ENCODE results near the gene TUBG2.
"Not testable (repeated sequence)": the region's sequence is repeated elsewhere in the genome, so short reads cannot be mapped to it uniquely, and the experiment has no call there.

Gene TUBG2
- long read RNA-seq, donor 1, partial matches to known transcripts: 0 of 2 reads
- long read RNA-seq, donor 1, other reads (novel, unspliced or antisense): 0 of 2 reads
- long read RNA-seq, donor 2, partial matches to known transcripts: 0 of 2 reads
- long read RNA-seq, donor 2, other reads (novel, unspliced or antisense): 0 of 2 reads
- long read RNA-seq, donor 3, partial matches to known transcripts: 0 of 3 reads
- long read RNA-seq, donor 3, other reads (novel, unspliced or antisense): 0 of 3 reads
- long read RNA-seq, donor 4, partial matches to known transcripts: 0 of 3 reads
- long read RNA-seq, donor 4, other reads (novel, unspliced or antisense): 0 of 3 reads
- long read RNA-seq, donor 5, partial matches to known transcripts: 7 of 10 reads
- long read RNA-seq, donor 5, other reads (novel, unspliced or antisense): 0 of 10 reads
- long read RNA-seq, donor 6, partial matches to known transcripts: 0 of 2 reads
- long read RNA-seq, donor 6, other reads (novel, unspliced or antisense): 0 of 2 reads
- long read RNA-seq, donor 7: 0 reads
- long read RNA-seq, donor 8, transcript TUBG2-201 (11 exons, 1,761 nt): major isoform, 7 of 7 reads
- long read RNA-seq, donor 8, partial matches to known transcripts: 0 of 7 reads
- long read RNA-seq, donor 8, other reads (novel, unspliced or antisense): 0 of 7 reads

DNA sequence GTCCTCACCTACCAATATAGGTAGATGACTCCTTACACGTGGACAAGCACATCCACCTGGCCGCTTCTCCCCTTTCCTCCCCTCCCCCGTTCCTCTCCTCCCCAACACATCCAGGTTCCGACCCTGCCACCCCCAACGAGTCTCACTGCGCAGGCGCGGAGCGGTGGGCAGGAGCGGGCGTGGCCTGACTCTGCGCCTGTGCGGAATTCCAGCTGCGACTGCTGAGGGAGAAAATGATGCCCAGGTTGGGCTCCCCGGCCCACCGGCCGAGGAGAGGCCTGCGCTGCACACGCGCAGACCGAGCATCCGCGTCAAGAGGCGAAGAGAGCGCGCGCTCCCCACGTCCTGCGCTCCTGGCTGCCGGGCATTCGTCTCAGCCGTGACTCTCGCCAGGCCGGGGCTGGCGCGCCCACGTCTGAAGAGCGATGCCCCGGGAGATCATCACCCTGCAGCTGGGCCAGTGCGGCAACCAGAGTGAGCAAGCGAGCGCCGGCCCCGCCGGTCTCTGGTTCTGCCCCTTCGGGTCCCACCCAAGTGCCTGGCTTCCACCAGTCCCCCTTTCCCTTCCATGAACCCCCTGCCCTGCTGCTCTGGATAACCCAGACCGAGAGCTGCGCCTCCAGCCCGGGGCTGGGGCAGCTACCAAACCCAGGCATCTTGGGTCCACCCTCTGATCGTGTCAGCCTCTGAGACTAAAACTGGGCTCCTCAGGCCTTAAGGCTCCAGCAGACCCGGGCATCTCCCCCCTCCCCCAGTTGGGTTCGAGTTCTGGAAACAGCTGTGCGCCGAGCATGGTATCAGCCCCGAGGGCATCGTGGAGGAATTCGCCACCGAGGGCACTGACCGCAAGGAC is at the start of gene TUBG2:
TUBG2 (plus strand) TSS at position 206 of the 853 bp plus-strand sequence; CDS start at position 426, 220 bp downstream.
- peak; percentile 88 for DNase-seq

DNA sequence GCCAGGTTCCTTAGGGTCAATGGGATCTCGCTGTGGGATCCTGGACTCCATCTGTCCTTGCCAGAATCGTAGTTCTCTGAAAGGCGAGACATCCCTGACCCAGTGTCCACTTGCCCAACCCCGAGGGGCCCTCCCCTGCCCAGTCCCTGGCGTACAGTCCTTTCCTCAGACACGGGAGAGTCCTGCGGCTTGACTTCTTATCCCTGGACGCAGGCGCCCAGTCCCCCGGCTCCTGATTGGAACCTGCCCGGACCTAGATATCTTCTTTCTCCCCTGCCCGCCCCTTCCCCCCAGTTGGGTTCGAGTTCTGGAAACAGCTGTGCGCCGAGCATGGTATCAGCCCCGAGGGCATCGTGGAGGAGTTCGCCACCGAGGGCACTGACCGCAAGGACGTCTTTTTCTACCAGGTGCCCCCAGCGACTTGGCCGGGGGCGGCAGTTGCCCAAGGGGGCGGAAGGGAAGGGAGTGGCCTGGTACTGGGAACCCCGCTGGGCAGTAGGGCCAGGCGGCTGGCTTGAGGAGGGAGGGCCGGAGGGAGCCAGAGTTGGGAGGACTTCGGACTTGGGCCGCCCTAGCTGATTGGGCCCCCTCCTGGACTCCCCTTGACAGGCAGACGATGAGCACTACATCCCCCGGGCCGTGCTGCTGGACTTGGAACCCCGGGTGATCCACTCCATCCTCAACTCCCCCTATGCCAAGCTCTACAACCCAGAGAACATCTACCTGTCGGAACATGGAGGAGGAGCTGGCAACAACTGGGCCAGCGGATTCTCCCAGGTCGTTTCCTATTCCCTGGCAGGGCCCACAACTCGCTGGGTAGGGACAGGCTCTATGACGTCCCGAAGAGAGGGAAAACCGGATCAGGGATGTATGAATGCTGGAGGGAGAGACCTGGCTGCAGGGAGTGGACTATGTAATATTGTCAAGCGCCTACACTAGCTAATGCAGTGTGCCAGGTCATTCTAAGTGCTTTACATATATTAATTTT is 49.0 kb upstream of the TUBG2 start:
- DNase-seq: peak; percentile 16

DNA sequence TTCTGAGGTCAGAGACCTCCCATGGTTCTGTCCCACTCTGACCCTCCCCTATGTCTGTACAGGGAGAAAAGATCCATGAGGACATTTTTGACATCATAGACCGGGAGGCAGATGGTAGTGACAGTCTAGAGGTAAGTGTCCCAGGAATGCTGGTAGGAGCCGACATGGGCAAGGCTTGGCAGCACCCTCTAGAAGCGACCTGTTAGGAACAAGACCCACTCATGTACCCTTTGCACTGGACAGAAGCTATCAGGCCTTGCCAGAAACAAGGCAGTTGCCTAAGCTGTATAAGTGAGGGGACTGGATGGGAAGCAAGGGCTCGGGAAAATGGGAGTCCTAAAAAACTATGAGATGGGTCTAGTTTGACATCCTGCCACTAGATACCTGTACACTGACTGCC is 47.1 kb upstream of the TUBG2 start:
- no peak for DNase-seq

DNA sequence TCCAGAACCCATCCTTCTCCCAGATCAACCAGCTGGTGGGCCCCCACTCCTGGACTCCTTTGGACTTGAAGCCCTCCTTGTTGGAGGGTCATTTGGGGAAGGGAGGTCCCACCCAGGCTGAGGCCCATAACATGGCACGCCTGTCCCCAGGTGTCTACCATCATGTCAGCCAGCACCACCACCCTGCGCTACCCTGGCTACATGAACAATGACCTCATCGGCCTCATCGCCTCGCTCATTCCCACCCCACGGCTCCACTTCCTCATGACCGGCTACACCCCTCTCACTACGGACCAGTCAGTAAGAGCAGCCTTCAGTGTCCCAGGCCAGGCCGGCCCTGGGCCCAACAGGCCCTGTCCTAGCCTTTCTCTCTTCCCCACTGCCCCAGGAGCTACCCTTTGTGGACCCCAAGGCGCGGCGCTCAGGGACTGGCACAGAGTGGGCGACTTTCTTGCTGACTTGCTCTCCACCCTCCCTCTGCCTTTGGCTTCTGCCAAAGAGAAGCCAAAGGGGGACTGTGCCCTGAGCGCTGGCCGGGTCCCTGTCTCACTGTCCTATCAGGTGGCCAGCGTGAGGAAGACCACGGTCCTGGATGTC is 45.3 kb upstream of the TUBG2 start:
- no peak for DNase-seq

DNA sequence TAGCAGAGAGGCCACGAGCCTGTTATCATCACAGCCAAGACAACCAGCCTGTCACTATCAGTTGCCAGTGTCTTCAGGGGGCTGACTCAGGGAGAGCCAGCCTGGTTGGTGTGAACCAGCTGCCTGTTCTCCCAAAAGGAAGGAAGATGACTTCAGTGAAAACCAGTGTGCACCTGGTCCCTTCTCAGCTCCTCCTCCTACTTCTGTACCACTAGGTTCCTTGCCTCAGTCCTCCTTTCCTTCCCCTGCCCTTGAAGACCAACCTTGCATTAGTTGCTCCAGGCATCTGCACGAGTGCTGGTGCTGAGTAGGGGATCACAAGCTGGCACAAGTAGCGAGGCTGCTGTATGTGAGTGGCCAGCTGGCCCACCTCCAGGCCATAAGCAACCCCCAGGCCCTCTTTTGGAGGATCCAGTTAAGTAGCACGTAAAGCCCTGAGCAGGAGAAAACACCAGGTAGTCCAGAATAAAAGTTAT is 41.1 kb upstream of the TUBG2 start:
- DNase-seq: no peak

DNA sequence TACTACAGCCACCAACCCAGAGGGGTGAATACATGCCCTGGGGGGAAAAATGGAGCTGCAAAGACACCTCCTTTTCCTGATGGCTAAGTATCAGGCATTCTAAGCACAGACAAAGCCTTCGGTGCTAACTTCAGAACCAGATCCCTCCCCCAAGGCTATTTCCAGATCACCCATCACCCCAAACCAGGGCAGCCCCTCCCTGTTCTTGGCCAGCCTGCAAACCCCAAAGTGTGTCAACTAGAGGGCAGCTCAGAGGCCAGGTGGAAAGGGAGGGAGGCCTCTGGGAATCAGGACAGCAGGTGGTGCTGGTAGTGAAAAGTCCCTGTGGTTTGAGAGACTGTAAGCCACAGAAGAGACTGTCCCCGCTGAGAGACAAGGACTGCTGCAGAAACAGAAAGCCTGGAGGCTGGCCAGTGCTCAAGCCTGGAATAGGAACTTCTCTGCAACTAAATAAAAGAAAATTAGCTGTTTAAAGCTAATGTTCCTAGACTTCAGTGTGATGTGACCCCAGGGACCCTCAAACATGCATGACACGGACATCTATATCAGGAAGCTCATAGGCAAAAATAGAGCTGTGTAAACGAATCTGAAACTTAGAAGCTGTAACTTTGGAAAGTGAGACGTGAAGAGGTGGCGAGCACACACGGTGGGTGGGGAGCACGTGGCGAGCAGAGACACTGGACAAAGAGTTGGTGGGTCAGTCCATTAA is 40.5 kb upstream of the TUBG2 start:
- DNase-seq: no peak

DNA sequence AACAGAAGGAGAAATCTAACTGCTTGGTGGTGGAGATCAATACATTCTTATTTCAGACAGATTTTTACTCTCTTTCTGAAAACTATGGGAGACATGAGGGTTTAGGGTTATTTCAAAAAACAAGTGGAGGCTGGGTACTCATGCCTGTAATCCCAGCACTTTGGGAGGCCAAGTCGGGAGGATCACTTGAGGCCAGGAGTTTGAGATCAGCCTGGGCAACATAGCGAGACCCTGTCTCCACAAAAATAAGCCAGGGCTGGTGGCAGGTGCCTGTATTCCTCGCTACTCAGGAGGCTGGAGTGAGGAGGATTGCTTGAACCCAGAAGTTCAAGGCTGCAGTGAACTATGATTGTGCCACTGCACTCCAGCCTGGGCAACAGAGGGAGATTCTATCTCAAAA is 37.1 kb upstream of the TUBG2 start:
- not testable (repeated sequence) for DNase-seq

DNA sequence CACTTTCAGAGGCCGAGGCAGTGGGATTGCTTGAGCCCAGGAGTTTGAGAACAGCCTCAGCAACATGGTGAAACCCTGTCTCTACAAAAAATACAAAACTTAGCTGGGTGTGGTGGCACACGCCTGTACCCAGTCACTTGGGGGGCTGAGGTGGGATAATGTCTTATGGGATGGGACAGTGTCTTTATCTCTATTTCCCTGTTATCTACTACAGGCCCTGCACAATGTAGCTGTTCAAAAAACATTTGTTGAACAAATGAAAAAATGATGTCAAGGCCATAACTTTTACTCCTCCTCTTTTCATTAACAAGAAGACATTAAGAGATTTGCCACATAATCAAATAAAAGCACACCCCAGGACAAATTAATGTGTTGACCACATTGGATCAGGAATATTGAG is 35.8 kb upstream of the TUBG2 start:
- no peak for DNase-seq

DNA sequence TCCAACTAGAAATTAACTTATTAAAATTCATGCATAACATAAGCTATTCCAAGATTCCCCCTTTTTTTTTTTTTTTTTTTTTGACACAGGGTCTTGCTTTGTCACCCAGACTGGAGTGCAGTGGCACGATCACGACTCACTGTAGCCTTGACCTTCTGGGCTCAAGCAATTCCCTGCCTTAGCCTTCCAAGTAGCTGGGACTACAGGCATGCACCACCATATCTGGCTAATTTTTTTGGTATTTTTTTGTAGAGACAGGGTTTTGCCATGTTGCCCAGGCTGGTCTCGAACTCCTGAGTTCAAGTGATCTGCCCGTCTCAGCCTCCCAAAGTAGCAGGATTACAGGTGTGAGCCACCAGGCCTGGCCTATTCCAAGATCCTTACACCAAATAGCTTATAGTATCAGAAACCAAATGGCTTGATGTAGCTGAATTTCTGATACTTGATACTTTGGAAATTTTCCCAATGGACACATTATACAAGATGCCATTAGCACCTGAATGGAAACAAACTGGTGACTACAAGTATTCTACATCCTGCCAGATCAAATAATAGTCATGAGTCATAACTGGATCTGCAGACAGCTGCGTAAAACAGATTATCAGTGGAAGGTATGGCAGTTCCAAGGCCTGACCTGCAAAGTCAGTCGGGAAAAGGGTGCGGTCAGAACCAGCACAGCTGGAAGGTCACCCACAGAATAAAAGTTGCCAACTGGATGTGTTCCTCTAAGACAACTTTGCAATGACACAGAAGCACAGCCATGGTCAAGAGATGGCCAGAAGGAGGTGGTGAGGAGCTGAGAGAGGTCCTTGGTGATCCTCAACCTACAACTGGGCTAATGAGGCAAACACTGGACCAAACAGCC is 35.1 kb upstream of the TUBG2 start:
- DNase-seq: no peak

DNA sequence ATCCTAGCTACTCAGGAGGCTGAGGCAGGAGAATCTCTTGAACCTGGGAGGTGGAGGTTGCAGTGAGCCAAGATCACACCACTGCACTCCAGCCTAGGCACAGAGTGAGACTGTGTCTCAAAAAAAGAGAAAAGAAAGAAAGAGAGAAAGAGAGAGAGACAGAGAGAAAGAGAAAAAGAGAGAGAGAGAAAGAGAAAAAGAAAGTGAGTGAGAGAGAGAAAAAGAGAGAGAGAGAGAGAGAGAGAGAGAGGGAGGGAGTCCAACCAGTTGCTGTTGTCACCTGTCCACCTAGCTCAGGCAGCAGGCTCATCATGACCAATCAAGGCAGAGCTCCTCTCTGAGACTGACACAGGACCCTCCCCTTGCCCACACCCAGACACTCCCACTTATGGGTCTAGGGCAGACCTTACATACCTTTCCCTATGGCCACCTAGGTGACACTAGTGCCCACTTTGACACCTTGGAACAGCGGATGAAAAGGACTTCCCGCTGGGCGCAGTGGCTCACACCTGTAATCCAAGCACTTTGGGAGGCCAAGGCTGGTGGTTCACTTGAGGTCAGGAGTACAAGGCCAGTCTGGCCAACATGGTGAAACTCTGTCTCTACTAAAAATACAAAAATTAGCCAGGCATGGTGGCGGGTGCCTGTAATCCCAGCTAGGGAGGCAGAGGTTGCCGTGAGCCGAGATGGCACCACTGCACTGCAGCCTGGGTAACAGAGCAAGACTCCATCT is 31.9 kb upstream of the TUBG2 start:
- not testable (repeated sequence) for DNase-seq

DNA sequence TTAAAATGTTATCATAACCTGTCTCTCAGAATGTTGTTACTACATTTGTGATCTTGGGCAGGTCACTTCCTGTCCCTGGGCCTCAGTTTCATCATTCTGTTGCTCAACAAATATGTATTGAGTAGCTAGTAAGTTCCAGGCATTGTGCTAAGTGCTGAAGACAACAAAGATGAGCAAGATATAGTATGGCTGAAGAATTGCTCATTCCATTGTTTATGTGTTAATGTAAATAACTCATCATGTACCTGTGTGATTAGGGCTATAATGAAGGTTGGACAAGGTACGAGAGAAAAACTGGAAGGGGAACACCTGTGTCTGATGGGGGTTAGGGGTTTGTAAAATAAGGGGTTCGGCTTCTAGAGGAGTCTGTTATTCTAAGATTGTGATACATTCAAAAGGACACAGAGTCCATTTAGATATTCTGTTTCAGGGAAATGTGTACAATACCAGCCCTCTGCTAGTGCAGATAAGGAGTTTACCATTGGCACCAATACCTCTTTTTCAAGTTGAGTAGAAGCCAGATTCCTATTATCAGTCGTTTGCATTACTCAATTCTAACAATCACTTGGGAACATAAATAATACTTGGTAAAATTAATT is 29.6 kb upstream of the TUBG2 start:
- DNase-seq: no peak

DNA sequence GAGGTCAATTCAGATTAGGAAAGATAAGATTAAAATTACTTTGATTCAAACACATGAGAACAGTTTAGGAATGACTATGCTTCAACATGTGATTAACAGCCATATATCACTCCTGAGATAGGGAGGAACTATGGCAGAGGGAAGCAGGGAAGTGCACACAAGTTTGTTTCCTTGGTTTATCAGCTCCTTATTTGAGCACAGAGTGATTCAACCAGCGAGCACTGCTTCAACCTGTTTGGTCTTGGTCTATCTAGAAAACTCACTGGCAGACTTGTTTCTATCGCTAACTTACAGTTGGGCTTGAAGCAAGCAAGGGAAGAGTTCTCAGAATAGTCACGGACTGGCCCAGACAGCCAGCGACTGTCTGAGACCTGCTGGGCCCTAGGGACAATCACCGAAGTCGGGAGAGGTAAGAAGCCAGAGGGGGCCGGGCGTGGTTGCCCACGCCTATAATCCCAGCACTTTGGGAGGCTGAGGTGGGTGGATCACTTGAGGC is 26.1 kb upstream of the TUBG2 start:
- DNase-seq: no peak

DNA sequence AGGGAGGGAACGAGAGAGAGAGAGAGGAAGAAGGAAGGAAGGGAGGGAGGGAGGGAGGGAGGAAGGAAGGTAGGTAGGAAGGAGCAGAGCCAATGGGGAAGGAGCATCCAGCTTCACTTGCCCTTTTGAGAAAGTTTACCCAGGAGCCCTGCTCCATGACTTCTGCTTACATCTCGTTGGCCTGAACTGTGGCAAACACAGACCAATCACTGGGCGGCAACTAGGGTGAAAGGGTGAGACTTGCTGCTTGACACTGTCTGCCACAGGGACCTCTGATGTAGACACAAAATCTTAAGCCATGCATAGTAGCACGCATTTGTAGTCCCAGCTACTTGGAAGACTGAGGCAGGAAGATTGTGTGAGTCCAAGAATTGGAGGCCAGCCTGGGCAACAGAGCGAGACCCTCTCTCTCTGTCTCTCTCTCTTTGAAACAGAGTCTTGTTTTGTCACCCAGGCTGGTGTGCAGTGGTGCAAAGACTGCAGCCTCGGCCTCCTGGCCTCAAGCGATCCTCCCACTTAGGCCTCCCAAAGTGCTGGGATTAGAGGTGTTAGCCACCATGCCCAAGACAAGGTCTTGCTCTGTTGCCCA is 19.5 kb upstream of the TUBG2 start:
- DNase-seq: no peak

DNA sequence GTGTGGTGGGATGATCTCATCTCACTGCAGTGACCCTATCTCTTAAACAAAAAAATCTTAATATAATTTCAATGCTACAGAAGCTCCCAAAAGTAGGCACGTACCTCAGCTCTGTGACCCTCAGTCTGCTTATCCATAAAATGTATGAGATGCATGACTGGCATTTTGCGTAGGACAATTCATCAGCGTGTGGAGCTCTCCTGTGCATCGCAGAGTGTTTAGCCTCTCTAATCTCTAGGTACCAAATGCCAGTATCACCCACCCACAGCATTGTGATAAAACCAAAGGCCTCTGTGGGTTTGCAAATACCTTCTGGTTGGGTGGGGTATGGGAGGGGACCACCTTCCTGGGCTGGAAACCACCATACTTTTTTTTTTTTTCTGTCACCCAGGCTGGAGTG is 19.0 kb upstream of the TUBG2 start:
- DNase-seq: no peak

DNA sequence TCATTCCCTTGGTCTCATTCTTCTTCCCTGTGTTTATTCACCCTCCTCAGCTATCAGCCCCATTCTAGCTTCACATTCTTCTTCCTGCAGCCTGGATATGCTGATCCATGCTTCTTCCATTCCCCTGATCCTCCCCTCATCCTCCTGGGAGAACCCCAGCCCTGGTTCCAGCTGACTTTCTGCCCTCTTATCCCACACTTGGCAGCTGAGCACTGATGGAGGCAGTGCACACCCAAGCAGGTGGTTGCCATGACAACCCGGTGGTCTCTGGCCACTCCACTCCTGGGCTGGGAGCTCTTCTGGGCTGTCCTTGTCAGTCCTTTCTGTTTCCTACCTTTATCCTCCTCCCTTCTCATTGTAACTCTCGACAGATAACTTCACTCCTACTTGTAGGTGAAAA is 16.7 kb upstream of the TUBG2 start:
- no peak for DNase-seq

DNA sequence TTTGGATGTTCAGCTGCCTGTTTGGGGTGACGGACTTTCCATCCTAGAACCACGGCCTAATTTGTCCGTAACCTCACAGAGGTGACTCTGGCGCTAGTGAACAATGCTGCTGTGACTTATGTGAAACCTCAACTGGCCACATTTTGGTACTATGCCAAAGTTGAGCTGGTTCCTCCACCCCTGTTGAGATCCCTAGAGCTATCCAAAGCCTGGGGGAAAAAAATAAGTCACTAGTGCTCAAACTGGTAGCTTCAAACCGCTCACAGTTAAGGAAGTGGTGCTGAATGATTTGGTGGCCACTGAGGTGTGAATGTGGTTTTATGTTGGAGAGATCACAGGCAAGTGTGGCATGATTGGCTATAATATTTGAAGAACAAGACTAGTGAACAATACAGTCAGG is 11.3 kb upstream of the TUBG2 start:
- no peak for DNase-seq

DNA sequence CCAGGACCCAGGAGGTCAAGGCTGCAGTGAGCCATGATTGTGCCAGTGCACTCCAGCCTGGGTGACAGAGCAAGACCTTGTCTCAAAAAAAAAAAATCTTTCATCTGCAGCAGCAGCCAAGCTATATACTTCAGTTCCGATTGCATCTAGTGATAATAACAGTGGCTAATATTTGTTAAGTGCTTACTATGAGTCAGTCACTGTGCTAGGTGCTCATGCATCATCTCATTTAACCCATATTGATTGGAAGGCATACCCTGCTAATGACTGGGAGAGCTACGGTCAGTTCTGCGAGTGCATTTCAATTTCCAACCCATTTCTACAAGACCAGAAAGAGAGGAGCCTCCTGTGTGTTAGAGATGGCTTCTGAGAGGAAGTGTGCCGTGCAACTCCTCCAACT is 7.7 kb upstream of the TUBG2 start:
- DNase-seq: no peak

All from right kidney (tissue), 9 donors.